ENCODE data around the gene SPO11. TPM values are rescaled to one million over a fixed set of nuclear protein-coding genes. Genes with fewer than 3 reads are reported as not detected.

The SPO11 gene
- total RNA-seq: not detected in 2 replicates

GRCh38 chr20:57329608-57330221 is at the start of gene SPO11:
TSS of gene SPO11 (plus strand) at chr20:57329803. CDS start at chr20:57329868, 65 bp downstream.

GRCh38 chr20:57351042-57351783 is 21.6 kb downstream of the SPO11 start, which contains the start of gene RAE1:
TSS of gene RAE1 (plus strand) at chr20:57351255. CDS start at chr20:57354039, 2,784 bp downstream.

GRCh38 chr20:57390604-57391438 is 61.2 kb downstream of the SPO11 start, which contains the start of gene RBM38:
TSS of gene RBM38 (plus strand) at chr20:57391396. CDS start at chr20:57391582, 186 bp downstream.

Other genes starting within 250 kb of the SPO11 start
- 0.33 and 0.49 TPM in 2 replicates for gene BMP7, start 63.2 kb upstream of the SPO11 start, total RNA-seq
- gene RAE1, start 21.5 kb downstream of the SPO11 start, total RNA-seq: 41.1 and 51.4 TPM in 2 replicates
- gene RBM38, start 61.6 kb downstream of the SPO11 start, total RNA-seq: 14.2 and 19.8 TPM in 2 replicates
- not detected in 2 replicates for gene CTCFL, start 195.3 kb downstream of the SPO11 start, total RNA-seq
- gene PCK1, start 231.3 kb downstream of the SPO11 start, total RNA-seq: not detected in 2 replicates

Measured in airway epithelial cell (primary cell).